GM23248 (cell line): ENCODE measurements around the gene MESD. TPM values are rescaled to one million over a fixed set of nuclear protein-coding genes. Genes with fewer than 3 reads are reported as not detected.

Source experiments
- DNase-seq: peaks from one replicate; pipeline ENCODE4 v3.0.0-alpha.2; 2015
- H2AFZ ChIP-seq: fragments of 200-600 bp; sonication (generic); 2 replicates; pipeline ENCODE4 v1.6.1; 2016; ENCODE audit warnings: antibody characterized with exemption
- H3F3A ChIP-seq: fragments of 200-600 bp; sonication (generic); 2 replicates; pipeline ENCODE4 v1.6.1; 2016; ENCODE audit warnings: mild to moderate bottlenecking, antibody characterized with exemption, mixed run types; ENCODE audit not compliant: insufficient read depth
- H3K27ac ChIP-seq: fragments of 200-600 bp; sonication (generic); 2 replicates; pipeline ENCODE4 v1.5.1; 2016; ENCODE audit warnings: mild to moderate bottlenecking
- H3K27me3 ChIP-seq: fragments of 200-600 bp; sonication (generic); replicated peaks from 2 replicates; pipeline ENCODE4 v1.6.1; 2016; ENCODE audit warnings: mild to moderate bottlenecking; ENCODE audit not compliant: insufficient read depth
- H3K36me3 ChIP-seq: fragments of 200-600 bp; sonication (generic); 2 replicates; pipeline ENCODE4 v1.6.1; 2016; ENCODE audit warnings: low read depth, mild to moderate bottlenecking
- H3K4me1 ChIP-seq: fragments of 200-600 bp; sonication (generic); 2 replicates; pipeline ENCODE4 v1.6.1; 2016; ENCODE audit warnings: mild to moderate bottlenecking; ENCODE audit not compliant: insufficient read depth
- H3K4me2 ChIP-seq: fragments of 200-600 bp; sonication (generic); one replicate; pipeline ENCODE4 v1.6.1; 2016; ENCODE audit warnings: mild to moderate bottlenecking; ENCODE audit not compliant: unreplicated experiment
- H3K4me3 ChIP-seq: fragments of 200-600 bp; sonication (generic); 2 replicates; pipeline ENCODE4 v1.5.1; 2016; ENCODE audit warnings: mild to moderate bottlenecking
- H3K79me2 ChIP-seq: fragments of 200-600 bp; sonication (generic); 2 replicates; pipeline ENCODE4 v1.6.1; 2016; ENCODE audit warnings: mild to moderate bottlenecking; ENCODE audit not compliant: insufficient read depth
- H3K9ac ChIP-seq: fragments of 200-600 bp; sonication (generic); 2 replicates; pipeline ENCODE4 v1.6.1; 2016; ENCODE audit warnings: mild to moderate bottlenecking
- H3K9me2 ChIP-seq: fragments of 200-600 bp; sonication (generic); 2 replicates; pipeline ENCODE4 v1.6.1; 2016; ENCODE audit warnings: mixed run types, mild to moderate bottlenecking, moderate library complexity; ENCODE audit not compliant: insufficient read depth
- H3K9me3 ChIP-seq: fragments of 200-600 bp; sonication (generic); one replicate; pipeline ENCODE4 v1.6.1; 2017; ENCODE audit warnings: low read depth
- H4K20me1 ChIP-seq: fragments of 200-600 bp; sonication (generic); 2 replicates; pipeline ENCODE4 v1.6.0; 2016; ENCODE audit not compliant: insufficient read depth
- EZH2 ChIP-seq: fragments of 200-600 bp; sonication (generic); IDR thresholded peaks from 2 replicates; pipeline ENCODE4 v1.6.1; 2018; ENCODE audit warnings: antibody characterized with exemption, mild to moderate bottlenecking; ENCODE audit not compliant: insufficient read depth, poor library complexity, severe bottlenecking
- EZH2phosphoT487 ChIP-seq: fragments of 200-600 bp; sonication (generic); IDR thresholded peaks from 2 replicates; pipeline ENCODE4 v1.6.1; 2018; ENCODE audit warnings: antibody characterized with exemption, moderate library complexity, mild to moderate bottlenecking, low read depth; ENCODE audit not compliant: insufficient read depth
- WGBS, 2 experiments: methylation state at CpG; one replicate each; pipeline ENCODE4 v1.1.6; 2015 to 2017; ENCODE audit warnings: low lambda C conversion rate in 2 of 2, low coverage in 1 of 2; ENCODE audit errors: missing lambda C conversion rate in 2 of 2; 5-methylcytosine and 5-hydroxymethylcytosine counted together
- in situ Hi-C: fragments of 300-500 bp; cut with MboI; formaldehyde crosslinking; loops from 2 replicates; pipeline ENCODE4 v1.15.0; 2020
- polyA plus RNA-seq: library from polyadenylated mRNA; unstranded; fragments of >200 nt; fragmentation: Nextera tagmentation; extraction: Ambion mirVana; gene quantifications from 2 replicates; pipeline ENCODE4 v1.2.1, GENCODE V29; 2016
- total RNA-seq: library from RNA; depleted of rRNA; stranded (reverse); fragments of >200 nt; shearing (Covaris generic); gene quantifications from 2 replicates; pipeline ENCODE4 v1.2.3, GENCODE V29; 2014

The MESD gene
- total and polyA plus RNA-seq, 2 experiments from 2014 or later: 23.0 to 35.5 TPM

DNA sequence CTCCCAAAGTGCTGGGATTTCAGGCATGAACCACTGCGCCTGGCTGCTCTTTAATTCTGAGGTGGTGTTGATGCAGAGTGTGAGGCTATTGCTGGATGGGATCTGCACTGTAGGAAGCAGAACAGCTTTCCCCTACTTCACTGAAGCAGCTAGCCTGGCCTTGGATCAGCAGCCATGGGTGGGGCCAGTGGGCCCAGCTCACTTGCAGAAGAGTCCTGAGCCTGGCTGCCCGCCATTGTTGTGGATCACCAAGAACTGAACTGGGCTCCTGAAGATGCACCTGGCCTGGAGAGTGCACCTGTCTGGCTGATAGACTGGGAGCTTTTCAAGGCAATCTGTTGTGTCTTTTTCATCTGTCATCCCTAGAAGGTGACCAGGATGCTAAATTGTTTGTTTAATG lies 23.0 kb upstream of the MESD start:
- no peaks in the 10 kb centered on the region for H4K20me1 ChIP-seq
- H3K27ac ChIP-seq: no peak overlapping the region
- in situ Hi-C loops: no loop called here
- WGBS, 2 experiments: 93 to 96% methylated on average over 2 of the region's 2 CpGs
- TF ChIP-seq EZH2: no peak
- H3F3A ChIP-seq: peaks cover 30% of the 10 kb centered on the region; the same call in 1 of the 2 replicates
- no peak overlapping the region for H3K4me2 ChIP-seq
- H3K4me3 ChIP-seq: no peak overlapping the region
- DNase-seq: no peak
- no peak overlapping the region for H2AFZ ChIP-seq
- H3K9ac ChIP-seq: no peak overlapping the region
- H3K9me2 ChIP-seq: no peaks in the 10 kb centered on the region
- peaks cover 50% of the 10 kb centered on the region for H3K79me2 ChIP-seq
- H3K27me3 ChIP-seq: no peaks in the 10 kb centered on the region
- H3K4me1 ChIP-seq: peaks cover 18% of the 10 kb centered on the region; the same call in 1 of the 2 replicates
- no peaks in the 10 kb centered on the region for H3K36me3 ChIP-seq
- H3K9me3 ChIP-seq: no peaks in the 10 kb centered on the region

DNA sequence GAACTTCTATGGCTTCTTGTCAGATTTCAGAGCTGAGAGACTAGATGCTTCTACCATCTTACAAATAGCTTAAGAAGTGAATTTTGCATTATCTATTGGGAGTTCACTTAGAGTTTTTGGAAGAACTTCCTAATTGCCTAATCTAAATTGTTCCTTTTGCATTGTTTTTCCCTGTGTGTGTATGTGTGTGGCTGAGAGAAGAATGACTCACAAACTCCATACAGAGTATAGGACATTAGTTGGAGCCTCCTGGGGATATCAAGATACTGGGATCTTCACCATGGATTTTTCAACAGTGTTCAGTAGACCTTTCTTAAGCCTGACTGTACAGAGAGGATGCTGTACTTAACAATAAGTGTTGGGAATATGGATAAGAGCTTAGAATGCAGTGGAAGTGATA lies 22.0 kb upstream of the MESD start:
- Histone ChIP-seq H3K4me2 (no peak overlapping the region), H3K27me3 (no peaks in the 10 kb centered on the region), H3K4me1 (peaks cover 17% of the 10 kb centered on the region; the same call in 1 of the 2 replicates), H3K9ac (no peak overlapping the region), H3K27ac (peak overlapping the region; percentile 0; the same call in 1 of the 2 replicates), H3F3A (peaks cover 32% of the 10 kb centered on the region; the same call in 1 of the 2 replicates), H3K36me3 (no peaks in the 10 kb centered on the region), H3K9me3 (no peaks in the 10 kb centered on the region), H2AFZ (no peak overlapping the region), H3K4me3 (no peak overlapping the region), H3K9me2 (no peaks in the 10 kb centered on the region), H3K79me2 (peaks cover 60% of the 10 kb centered on the region), H4K20me1 (no peaks in the 10 kb centered on the region)
- in situ Hi-C loops: no loop called here
- DNase-seq: peak; percentile 78
- TF ChIP-seq EZH2 (no peak), EZH2phosphoT487 (no peak)

DNA sequence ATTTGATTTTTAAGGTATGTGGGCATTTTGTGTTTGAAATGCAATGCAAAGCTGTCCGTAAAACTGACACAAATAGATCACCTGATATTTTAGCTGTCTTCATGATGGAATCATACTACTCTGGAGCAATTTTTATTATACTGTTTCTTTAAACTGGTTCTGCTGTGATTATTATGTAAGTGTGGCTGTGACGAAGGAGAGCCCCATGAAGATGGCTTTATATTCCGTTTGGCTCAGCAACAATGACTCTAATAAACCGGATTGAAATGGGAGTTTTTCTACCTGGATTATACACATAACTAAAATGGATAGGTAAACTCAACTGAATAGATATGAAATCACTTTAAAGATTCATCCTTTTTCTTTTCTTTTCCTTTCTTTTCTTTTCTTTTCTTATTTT lies 20.5 kb upstream of the MESD start:
- no peaks in the 10 kb centered on the region for H3K9me3 ChIP-seq
- peaks cover 6% of the 10 kb centered on the region; the same call in 1 of the 2 replicates for H4K20me1 ChIP-seq
- peaks cover 18% of the 10 kb centered on the region for H3K4me1 ChIP-seq
- 89 to 90% methylated on average over 4 of the region's 4 CpGs for WGBS, 2 experiments
- H3K9me2 ChIP-seq: no peaks in the 10 kb centered on the region
- H3K36me3 ChIP-seq: no peaks in the 10 kb centered on the region
- no peak overlapping the region for H3K27ac ChIP-seq
- peaks cover 75% of the 10 kb centered on the region for H3K79me2 ChIP-seq
- no peak overlapping the region for H2AFZ ChIP-seq
- H3K4me3 ChIP-seq: no peak overlapping the region
- no peaks in the 10 kb centered on the region for H3K27me3 ChIP-seq
- no peak for DNase-seq
- no peak for TF ChIP-seq EZH2
- peaks cover 29% of the 10 kb centered on the region for H3F3A ChIP-seq
- no peak overlapping the region for H3K9ac ChIP-seq
- H3K4me2 ChIP-seq: no peak overlapping the region
- in situ Hi-C loops: no loop called here

DNA sequence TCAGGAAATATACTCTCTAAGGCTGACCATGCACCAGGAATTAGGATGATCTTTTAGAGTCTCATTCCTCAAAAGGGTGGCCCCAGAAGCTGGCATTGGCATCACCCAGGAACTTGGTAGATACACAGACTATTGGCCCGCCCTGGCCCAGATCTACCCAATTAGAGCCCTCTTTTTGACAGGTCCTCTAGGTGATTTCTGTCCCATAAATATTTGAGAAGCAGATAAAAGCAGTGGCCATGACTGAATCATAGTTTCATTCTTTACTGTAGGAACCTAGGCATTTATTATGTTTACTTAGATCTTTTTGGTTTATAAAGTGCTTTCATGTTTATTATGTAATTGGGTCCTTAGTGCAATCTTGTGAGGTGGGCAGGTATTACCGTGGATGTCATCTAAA lies 18.7 kb upstream of the MESD start:
- H3K27ac ChIP-seq: no peak overlapping the region
- no peaks in the 10 kb centered on the region for H3K9me3 ChIP-seq
- no peak for DNase-seq
- WGBS, 2 experiments: 87 to 88% methylated on average over 2 of the region's 2 CpGs
- no peak overlapping the region for H2AFZ ChIP-seq
- H3K36me3 ChIP-seq: no peaks in the 10 kb centered on the region
- H3K27me3 ChIP-seq: no peaks in the 10 kb centered on the region
- peaks cover 36% of the 10 kb centered on the region for H3K4me1 ChIP-seq
- H3K9me2 ChIP-seq: no peaks in the 10 kb centered on the region
- peaks cover 85% of the 10 kb centered on the region for H3K79me2 ChIP-seq
- no peak overlapping the region for H3K4me2 ChIP-seq
- H3K9ac ChIP-seq: no peak overlapping the region
- H4K20me1 ChIP-seq: peaks cover 10% of the 10 kb centered on the region; the same call in 1 of the 2 replicates
- peaks cover 39% of the 10 kb centered on the region for H3F3A ChIP-seq
- in situ Hi-C loops: no loop called here
- H3K4me3 ChIP-seq: no peak overlapping the region
- no peak for TF ChIP-seq EZH2
- TF ChIP-seq EZH2phosphoT487: no peak

DNA sequence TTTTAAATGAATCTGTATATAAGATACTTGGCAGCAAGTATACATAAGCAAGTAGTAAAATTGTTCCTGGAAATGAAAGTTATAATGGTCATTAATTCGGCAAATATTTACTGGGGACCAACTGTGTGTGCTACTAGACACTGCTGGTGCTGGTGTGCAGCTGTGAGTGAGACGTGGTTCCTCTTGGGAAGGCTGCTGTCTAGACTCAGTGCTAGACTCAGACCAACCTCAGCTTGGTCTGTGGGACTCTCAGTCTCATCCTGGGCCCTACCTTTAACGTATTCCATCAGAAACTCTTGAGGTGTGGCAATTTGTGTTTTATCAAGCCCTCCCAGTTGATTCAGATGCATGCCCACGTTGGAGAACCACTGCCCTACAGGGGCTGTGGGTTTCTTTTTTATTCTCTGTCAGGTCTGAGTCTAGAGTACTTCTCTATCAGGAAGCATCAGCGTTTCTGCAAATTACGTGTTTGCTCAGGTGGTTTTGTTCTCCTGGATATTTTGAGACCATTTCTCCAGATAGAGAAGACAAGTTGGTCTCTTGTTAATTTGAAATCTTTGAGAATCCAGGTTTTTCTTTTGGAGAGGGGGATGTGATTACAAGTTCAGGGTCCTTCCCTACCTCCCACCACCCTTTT lies 17.9 kb upstream of the MESD start:
- Histone ChIP-seq H3K9ac (no peak overlapping the region), H2AFZ (no peak overlapping the region), H3K27ac (no peak overlapping the region), H3K9me2 (no peaks in the 10 kb centered on the region), H3K9me3 (no peaks in the 10 kb centered on the region), H3K4me1 (peaks cover 42% of the 10 kb centered on the region), H4K20me1 (peaks cover 10% of the 10 kb centered on the region; the same call in 1 of the 2 replicates), H3K79me2 (peaks cover 85% of the 10 kb centered on the region), H3K4me2 (no peak overlapping the region), H3K4me3 (no peak overlapping the region), H3F3A (peaks cover 39% of the 10 kb centered on the region), H3K27me3 (no peaks in the 10 kb centered on the region), H3K36me3 (no peaks in the 10 kb centered on the region)
- TF ChIP-seq EZH2phosphoT487 (no peak), EZH2 (no peak)
- no peak for DNase-seq
- in situ Hi-C loops: no loop called here
- 76 to 80% methylated on average over 6 of the region's 6 CpGs for WGBS, 2 experiments
